GM12878 (cell line): ENCODE results near the gene PARVA. TPM values are rescaled to one million over a fixed set of nuclear protein-coding genes. Genes with fewer than 3 reads are reported as not detected.

Source experiments
- ATAC-seq: fragments of 200-7000 bp; cut with Tn5 transposase; 3 replicates; pipeline ENCODE4 v1.9.1; 2020; ENCODE audit warnings: mild to moderate bottlenecking, moderate library complexity
- BruUV-seq: library from RNA; stranded (reverse); fragments of 400-500 nt; replicated peaks from 2 replicates; lab custom pipeline; 2021; lab: Mats Ljungman, UMichigan
- CTCF ChIA-PET: fragments of 300-600 bp; sonication (Branson Sonifier 250); formaldehyde crosslinking; extraction: SDS; loops from one replicate; lab custom pipeline; 2021; ENCODE audit warnings: inconsistent platforms; lab: Yijun Ruan, JAX
- POLR2A ChIA-PET: fragments of 350-600 bp; formaldehyde crosslinking; extraction: SDS; loops from one replicate; lab custom pipeline; 2021; ENCODE audit warnings: inconsistent platforms; lab: Charles Lee
- RAD21 ChIA-PET: fragments of 300-600 bp; sonication (Branson Sonifier 250); formaldehyde crosslinking; loops from one replicate; lab custom pipeline; 2023; ENCODE audit warnings: antibody characterized with exemption; ENCODE audit not compliant: unreplicated experiment; lab: Charles Lee
- SMC1A ChIA-PET: fragments of 300-600 bp; sonication (Branson Sonifier 250); formaldehyde crosslinking; loops from one replicate; lab custom pipeline; 2023; ENCODE audit not compliant: unreplicated experiment, uncharacterized antibody; lab: Charles Lee
- DNase-seq: peaks from one replicate; pipeline ENCODE4 v3.0.0-alpha.2; 2011; ENCODE audit warnings: low read depth, low spot score
- FAIRE-seq: peaks from 3 replicates; lab custom pipeline; 2011; peaks lifted over from hg19 to GRCh38; lab: Jason Lieb, UNC
- H2AFZ ChIP-seq: 2 replicates; pipeline ENCODE4 v1.6.0; 2011; ENCODE audit warnings: low read depth, low read length, control low read depth; ENCODE audit not compliant: control insufficient read depth
- H3K27ac ChIP-seq: 2 replicates; pipeline ENCODE4 v1.5.1; 2011; ENCODE audit warnings: control low read depth; ENCODE audit not compliant: control insufficient read depth, insufficient read depth
- H3K27me3 ChIP-seq, 2 experiments: replicated peaks in 1 of 2; 2 replicates each; pipeline versions ENCODE4 v1.6.0 to v1.6.1; 2011; ENCODE audit warnings: low read length in 1 of 2; ENCODE audit not compliant: control insufficient read depth in 2 of 2, insufficient read depth in 2 of 2
- H3K36me3 ChIP-seq, 2 experiments: 2 replicates each; pipeline ENCODE4 v1.5.1; 2011; ENCODE audit warnings: low read length in 1 of 2; ENCODE audit not compliant: control insufficient read depth in 2 of 2, insufficient read depth in 2 of 2
- H3K4me1 ChIP-seq: 2 replicates; pipeline ENCODE4 v1.6.1; 2011; ENCODE audit warnings: mild to moderate bottlenecking, low read length, moderate library complexity, mixed read lengths; ENCODE audit not compliant: control insufficient read depth, insufficient read depth
- H3K4me2 ChIP-seq: 2 replicates; pipeline ENCODE4 v1.6.0; 2011; ENCODE audit warnings: control low read depth; ENCODE audit not compliant: control insufficient read depth, insufficient read depth
- H3K4me3 ChIP-seq: fragments of 200-600 bp; sonication (generic); 2 replicates; pipeline ENCODE4 v1.5.1; 2016
- H3K79me2 ChIP-seq: 2 replicates; pipeline ENCODE4 v1.6.0; 2011; ENCODE audit warnings: low read length; ENCODE audit not compliant: control insufficient read depth, insufficient read depth
- H3K9ac ChIP-seq: 2 replicates; pipeline ENCODE4 v1.8.0; 2011; ENCODE audit warnings: low read length, control low read depth, mixed read lengths; ENCODE audit not compliant: control insufficient read depth, insufficient read depth
- H3K9me3 ChIP-seq: replicated peaks from 3 replicates; pipeline ENCODE4 v1.5.1; 2011; ENCODE audit warnings: mild to moderate bottlenecking, low read length; ENCODE audit not compliant: control insufficient read depth, insufficient read depth
- H4K20me1 ChIP-seq: 2 replicates; pipeline ENCODE4 v1.6.0; 2011; ENCODE audit not compliant: control insufficient read depth, insufficient read depth
- BHLHE40 ChIP-seq, 2 experiments: fragments of 450-650 bp in 1 of 2; IDR thresholded peaks; 2 replicates each; pipeline ENCODE4 v1.6.1; 2011 to 2017; ENCODE audit warnings: low read depth in 2 of 2, borderline replicate concordance in 1 of 2, improper control_type of control experiment in 1 of 2, low read length in 1 of 2, mild to moderate bottlenecking in 1 of 2
- HDAC6 ChIP-seq: fragments of 200-600 bp; sonication (generic); IDR thresholded peaks from one replicate; pipeline ENCODE4 v1.8.0; 2017; ENCODE audit warnings: antibody characterized with exemption; ENCODE audit not compliant: unreplicated experiment
- HDGF ChIP-seq: fragments of 450-650 bp; IDR thresholded peaks from 2 replicates; pipeline ENCODE4 v1.6.1; 2016; ENCODE audit warnings: antibody characterized with exemption
- KAT2A ChIP-seq: conservative IDR thresholded peaks from 2 replicates; pipeline ENCODE4 v1.6.1; 2011; ENCODE audit warnings: low read depth, low read length; ENCODE audit not compliant: control insufficient read depth
- MAX ChIP-seq: IDR thresholded peaks from 2 replicates; pipeline ENCODE4 v1.6.1; 2012; ENCODE audit warnings: low read depth, low read length, improper control_type of control experiment
- MTA2 ChIP-seq: fragments of 450-650 bp; IDR thresholded peaks from 2 replicates; pipeline ENCODE4 v1.6.1; 2016; ENCODE audit warnings: low read depth, mild to moderate bottlenecking, moderate library complexity
- MTA3 ChIP-seq: IDR thresholded peaks from 2 replicates; pipeline ENCODE4 v1.6.1; 2012; ENCODE audit warnings: low read length, inconsistent platforms, borderline replicate concordance
- NR2C2 ChIP-seq: IDR thresholded peaks from 2 replicates; pipeline ENCODE4 v1.6.1; 2011; ENCODE audit warnings: borderline replicate concordance, low read depth; ENCODE audit not compliant: control insufficient read depth, insufficient read length
- PML ChIP-seq: IDR thresholded peaks from 2 replicates; pipeline ENCODE4 v1.6.1; 2012; ENCODE audit warnings: low read length, inconsistent platforms
- RELA ChIP-seq: fragments of 450-650 bp; IDR thresholded peaks from 2 replicates; pipeline ENCODE4 v1.8.0; 2014; ENCODE audit warnings: borderline replicate concordance; ENCODE audit not compliant: partially characterized antibody
- REST ChIP-seq: IDR thresholded peaks from 2 replicates; pipeline ENCODE4 v1.6.1; 2012; ENCODE audit warnings: mild to moderate bottlenecking, low read depth, low read length
- RUNX3 ChIP-seq: IDR thresholded peaks from 2 replicates; pipeline ENCODE4 v1.6.1; 2012; ENCODE audit warnings: low read length, inconsistent platforms
- TBL1XR1 ChIP-seq: IDR thresholded peaks from 2 replicates; pipeline ENCODE4 v1.6.1; 2012; ENCODE audit warnings: low read depth, low read length, improper control_type of control experiment
- ZNF274 ChIP-seq: IDR thresholded peaks from one replicate; pipeline ENCODE4 v1.8.0; 2011; ENCODE audit not compliant: insufficient read length, insufficient read depth
- WGBS: methylation state at CpG from one replicate; pipeline ENCODE4 v1.1.6; 2016; ENCODE audit warnings: low lambda C conversion rate; ENCODE audit not compliant: insufficient replicate concordance, insufficient coverage; ENCODE audit errors: missing lambda C conversion rate; 5-methylcytosine and 5-hydroxymethylcytosine counted together
- in situ Hi-C: fragments of 300-500 bp; cut with MboI; formaldehyde crosslinking; loops from 9 replicates; pipeline ENCODE4 v1.14.3; 2018; ENCODE audit warnings: mixed read lengths
- intact Hi-C: fragments of 100-400 bp; cut with micrococcal nuclease; formaldehyde crosslinking; loops from one replicate; pipeline ENCODE4 v1.14.2; 2022; ENCODE audit not compliant: unreplicated experiment
- polyA plus RNA-seq, 11 experiments: library from polyadenylated mRNA; depleted of rRNA in 4 of 11; unstranded in 6 of 11; stranded (reverse) in 5 of 11; fragments of >200 nt; fragmentation: Nextera tagmentation in 4 of 11; fragmentation: Illumina TruSeq in 1 of 11; extraction: Ambion mirVana in 4 of 11; extraction: Trizol in 1 of 11; gene quantifications; 1 replicate in 1 of 11; 2 replicates in 10 of 11; pipeline versions ENCODE4 v1.2.1 to v1.2.3, GENCODE V29; 2011 to 2016; ENCODE audit warnings: inconsistent platforms in 2 of 11, missing spikeins in 2 of 11, low read depth in 1 of 11
- total RNA-seq, 4 experiments: library from RNA; depleted of rRNA in 3 of 4; stranded (reverse); fragments of >200 nt in 3 of 4; fragmentation: Illumina TruSeq in 1 of 4; extraction: Trizol in 1 of 4; gene quantifications; 2 replicates each; pipeline versions ENCODE4 v1.2.1 to v1.2.3, GENCODE V29; 2013 to 2021
- TF ChIP-seq, protein P1 (sequence below): fragments of 450-650 bp; IDR thresholded peaks from 2 replicates; pipeline ENCODE4 v1.6.1; 2017; ENCODE audit warnings: mild to moderate bottlenecking, moderate library complexity
- TF ChIP-seq, protein P2 (sequence below), 3 experiments: IDR thresholded peaks in 2 of 3; conservative IDR thresholded peaks in 1 of 3; 2 replicates each; pipeline ENCODE4 v1.5.1; 2011; ENCODE audit warnings: low read depth in 3 of 3, low read length in 3 of 3, mild to moderate bottlenecking in 3 of 3, control low read depth in 2 of 3, moderate library complexity in 2 of 3, inconsistent platforms in 1 of 3, mixed read lengths in 1 of 3; ENCODE audit not compliant: control insufficient read depth in 2 of 3, insufficient read depth in 1 of 3; ENCODE audit errors: extremely low read depth in 1 of 3

PARVA gene
- total and polyA plus RNA-seq, 10 of the 15 experiments (the other 5 are each of a cell fraction or from before 2014, with no cell fraction given) = 0.01 to 0.44 (median 0.03) TPM; not detected in 7

- CTCF ChIA-PET = no interaction called here
- intact Hi-C loops = no loop called here
- H2AFZ ChIP-seq = no peak overlapping the region
- TF ChIP-seq MAX (no peak), RUNX3 (no peak), PML (no peak), HDAC6 (no peak), ZNF274 (no peak), MTA3 (no peak), BHLHE40 (IDR thresholded peaks at IDR 0.05; ENCODE audit: borderline replicate concordance in 1 of 2, low read depth in 2 of 2, low read length in 1 of 2) (no peak), MTA2 (no peak), KAT2A (no peak), TBL1XR1 (no peak), REST (no peak), RELA (no peak), HDGF (no peak), NR2C2 (no peak)
- TF ChIP-seq, protein P1, sequence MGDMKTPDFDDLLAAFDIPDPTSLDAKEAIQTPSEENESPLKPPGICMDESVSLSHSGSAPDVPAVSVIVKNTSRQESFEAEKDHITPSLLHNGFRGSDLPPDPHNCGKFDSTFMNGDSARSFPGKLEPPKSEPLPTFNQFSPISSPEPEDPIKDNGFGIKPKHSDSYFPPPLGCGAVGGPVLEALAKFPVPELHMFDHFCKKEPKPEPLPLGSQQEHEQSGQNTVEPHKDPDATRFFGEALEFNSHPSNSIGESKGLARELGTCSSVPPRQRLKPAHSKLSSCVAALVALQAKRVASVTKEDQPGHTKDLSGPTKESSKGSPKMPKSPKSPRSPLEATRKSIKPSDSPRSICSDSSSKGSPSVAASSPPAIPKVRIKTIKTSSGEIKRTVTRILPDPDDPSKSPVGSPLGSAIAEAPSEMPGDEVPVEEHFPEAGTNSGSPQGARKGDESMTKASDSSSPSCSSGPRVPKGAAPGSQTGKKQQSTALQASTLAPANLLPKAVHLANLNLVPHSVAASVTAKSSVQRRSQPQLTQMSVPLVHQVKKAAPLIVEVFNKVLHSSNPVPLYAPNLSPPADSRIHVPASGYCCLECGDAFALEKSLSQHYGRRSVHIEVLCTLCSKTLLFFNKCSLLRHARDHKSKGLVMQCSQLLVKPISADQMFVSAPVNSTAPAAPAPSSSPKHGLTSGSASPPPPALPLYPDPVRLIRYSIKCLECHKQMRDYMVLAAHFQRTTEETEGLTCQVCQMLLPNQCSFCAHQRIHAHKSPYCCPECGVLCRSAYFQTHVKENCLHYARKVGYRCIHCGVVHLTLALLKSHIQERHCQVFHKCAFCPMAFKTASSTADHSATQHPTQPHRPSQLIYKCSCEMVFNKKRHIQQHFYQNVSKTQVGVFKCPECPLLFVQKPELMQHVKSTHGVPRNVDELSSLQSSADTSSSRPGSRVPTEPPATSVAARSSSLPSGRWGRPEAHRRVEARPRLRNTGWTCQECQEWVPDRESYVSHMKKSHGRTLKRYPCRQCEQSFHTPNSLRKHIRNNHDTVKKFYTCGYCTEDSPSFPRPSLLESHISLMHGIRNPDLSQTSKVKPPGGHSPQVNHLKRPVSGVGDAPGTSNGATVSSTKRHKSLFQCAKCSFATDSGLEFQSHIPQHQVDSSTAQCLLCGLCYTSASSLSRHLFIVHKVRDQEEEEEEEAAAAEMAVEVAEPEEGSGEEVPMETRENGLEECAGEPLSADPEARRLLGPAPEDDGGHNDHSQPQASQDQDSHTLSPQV = no peak
- TF ChIP-seq, protein P2, sequence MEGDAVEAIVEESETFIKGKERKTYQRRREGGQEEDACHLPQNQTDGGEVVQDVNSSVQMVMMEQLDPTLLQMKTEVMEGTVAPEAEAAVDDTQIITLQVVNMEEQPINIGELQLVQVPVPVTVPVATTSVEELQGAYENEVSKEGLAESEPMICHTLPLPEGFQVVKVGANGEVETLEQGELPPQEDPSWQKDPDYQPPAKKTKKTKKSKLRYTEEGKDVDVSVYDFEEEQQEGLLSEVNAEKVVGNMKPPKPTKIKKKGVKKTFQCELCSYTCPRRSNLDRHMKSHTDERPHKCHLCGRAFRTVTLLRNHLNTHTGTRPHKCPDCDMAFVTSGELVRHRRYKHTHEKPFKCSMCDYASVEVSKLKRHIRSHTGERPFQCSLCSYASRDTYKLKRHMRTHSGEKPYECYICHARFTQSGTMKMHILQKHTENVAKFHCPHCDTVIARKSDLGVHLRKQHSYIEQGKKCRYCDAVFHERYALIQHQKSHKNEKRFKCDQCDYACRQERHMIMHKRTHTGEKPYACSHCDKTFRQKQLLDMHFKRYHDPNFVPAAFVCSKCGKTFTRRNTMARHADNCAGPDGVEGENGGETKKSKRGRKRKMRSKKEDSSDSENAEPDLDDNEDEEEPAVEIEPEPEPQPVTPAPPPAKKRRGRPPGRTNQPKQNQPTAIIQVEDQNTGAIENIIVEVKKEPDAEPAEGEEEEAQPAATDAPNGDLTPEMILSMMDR (IDR thresholded peaks at IDR 0.05 in 2 of 3, conservative IDR thresholded peaks at IDR 0.05 in 1 of 3; ENCODE audit: control insufficient read depth in 2 of 3, extremely low read depth in 1 of 3, insufficient read depth in 1 of 3, low read depth in 3 of 3, low read length in 3 of 3) = no peak
Measured at GRCh38 chr11:12381875-12382274, 4.5 kb downstream of the PARVA start.

More at GRCh38 chr11:12381875-12382274, 4.5 kb downstream of the PARVA start:
- Histone ChIP-seq H3K4me2 (no peak overlapping the region), H3K27me3 (peaks cover 4 to 8% of the 10 kb centered on the region in 2 experiments; a peak in 3 of 4 replicates), H3K4me3 (no peak overlapping the region), H3K27ac (no peak overlapping the region), H3K79me2 (no peaks in the 10 kb centered on the region), H3K9me3 (no peaks in the 10 kb centered on the region), H4K20me1 (no peaks in the 10 kb centered on the region), H3K4me1 (no peaks in the 10 kb centered on the region), H3K9ac (no peak overlapping the region), H3K36me3 (no peaks in the 10 kb centered on the region)
- in situ Hi-C loops = no loop called here
- BruUV-seq = no TSS peak
- POLR2A ChIA-PET = no interaction called here
- WGBS = 35% methylated on average over 9 of the region's 9 CpGs
- ATAC-seq (no peak), FAIRE-seq (no peak), DNase-seq (no peak)
- RAD21 ChIA-PET = no interaction called here
- SMC1A ChIA-PET = no interaction called here
